ENCODE data around the gene TXNRD1. TPM values are rescaled to one million over a fixed set of nuclear protein-coding genes. Genes with fewer than 3 reads are reported as not detected.

The TXNRD1 gene
- polyA plus RNA-seq, 4 donors = 54.0 to 72.7 (median 59.0) TPM

DNA sequence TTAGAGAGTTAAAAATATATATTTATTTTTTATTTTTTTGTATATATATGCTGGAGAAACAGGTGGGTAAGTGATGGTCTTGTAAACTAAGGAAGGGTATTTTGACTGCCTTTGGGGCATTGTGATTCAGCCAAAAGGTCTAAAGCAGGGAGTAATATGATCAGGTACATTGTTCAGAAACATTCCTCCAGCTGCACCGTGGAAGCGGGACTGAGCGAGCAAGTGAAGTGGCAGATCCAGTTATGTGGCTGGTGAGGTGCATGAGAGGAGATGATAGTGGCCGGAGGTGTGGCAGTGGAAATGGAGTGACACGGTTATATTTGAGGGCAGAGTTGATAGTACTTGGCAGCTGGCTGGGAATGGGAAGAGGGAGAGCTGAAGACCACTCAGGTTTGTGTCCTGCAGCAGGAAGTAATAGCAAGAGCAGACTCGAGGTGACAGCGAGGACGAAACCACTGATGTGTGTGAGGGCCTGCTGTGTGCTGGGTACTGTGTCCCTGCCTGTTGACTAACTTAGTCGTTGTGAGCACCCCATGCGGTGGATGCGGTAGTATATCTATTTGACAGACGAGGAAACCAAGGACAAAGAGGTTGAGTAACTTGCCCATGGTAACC is 127.2 kb downstream of the TXNRD1 start:
- DNase-seq (ENCODE audit: low read depth in 4 of 4, low spot score in 3 of 4) = no peak

DNA sequence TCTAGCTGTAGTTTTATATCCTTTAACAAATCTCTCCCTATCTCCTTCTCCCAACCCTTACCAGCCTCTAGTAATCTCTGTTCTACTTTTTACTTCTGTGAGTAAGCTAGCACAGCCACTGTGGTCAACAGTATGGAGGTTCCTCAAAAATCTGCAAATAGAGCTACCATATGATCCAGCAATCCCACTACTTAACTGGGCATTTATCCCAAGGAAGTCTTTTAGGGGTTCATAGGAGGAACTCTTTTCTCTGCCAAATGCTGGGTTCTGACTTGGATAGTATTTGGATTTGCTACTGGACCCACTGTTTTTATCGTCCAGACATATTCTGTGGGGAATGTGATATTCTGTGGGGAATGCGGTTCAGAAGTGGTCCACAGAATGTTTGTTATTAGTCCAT is 129.1 kb downstream of the TXNRD1 start:
- DNase-seq (ENCODE audit: low read depth in 4 of 4, low spot score in 3 of 4) = no peak

DNA sequence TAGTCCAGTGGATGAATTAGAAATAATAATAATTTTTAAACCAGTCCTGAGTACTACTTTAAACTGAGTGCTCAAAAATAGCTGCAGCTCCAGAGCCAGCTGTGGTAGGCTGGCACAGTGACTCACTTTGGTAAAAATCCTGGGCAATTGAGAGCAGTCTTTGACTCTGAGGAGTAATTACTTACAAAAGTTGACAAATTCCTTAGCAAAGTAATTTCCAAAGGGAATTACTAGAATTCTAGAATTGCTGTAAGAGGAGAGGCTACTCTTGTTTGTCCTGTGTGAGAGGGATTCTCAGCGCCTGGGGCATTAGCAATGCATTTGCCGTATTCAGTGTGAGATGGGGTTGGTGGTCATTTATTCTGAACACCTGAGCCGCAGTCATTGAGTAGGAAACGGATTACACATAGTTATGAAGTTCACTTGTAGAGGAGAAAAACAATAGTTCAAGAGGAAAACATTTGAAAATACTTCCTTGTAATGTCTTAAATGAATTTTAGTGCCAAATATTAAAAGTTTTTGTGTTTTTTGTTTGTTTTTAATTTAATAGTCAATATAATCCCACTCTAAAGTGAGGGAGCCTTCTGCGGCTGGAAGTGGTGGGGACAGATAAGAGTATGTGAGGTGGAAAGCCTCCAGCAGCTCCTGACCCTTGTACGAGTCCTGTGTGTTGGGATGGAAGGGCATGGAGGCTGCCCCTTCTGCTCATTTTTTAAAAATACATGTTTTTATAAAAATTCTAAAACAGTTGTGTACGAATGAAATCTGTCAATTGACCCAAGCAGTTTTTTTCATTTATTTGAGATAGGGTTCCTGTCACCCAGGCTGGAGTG is 129.9 kb downstream of the TXNRD1 start:
- DNase-seq (ENCODE audit: low read depth in 4 of 4, low spot score in 3 of 4) = no peak

DNA sequence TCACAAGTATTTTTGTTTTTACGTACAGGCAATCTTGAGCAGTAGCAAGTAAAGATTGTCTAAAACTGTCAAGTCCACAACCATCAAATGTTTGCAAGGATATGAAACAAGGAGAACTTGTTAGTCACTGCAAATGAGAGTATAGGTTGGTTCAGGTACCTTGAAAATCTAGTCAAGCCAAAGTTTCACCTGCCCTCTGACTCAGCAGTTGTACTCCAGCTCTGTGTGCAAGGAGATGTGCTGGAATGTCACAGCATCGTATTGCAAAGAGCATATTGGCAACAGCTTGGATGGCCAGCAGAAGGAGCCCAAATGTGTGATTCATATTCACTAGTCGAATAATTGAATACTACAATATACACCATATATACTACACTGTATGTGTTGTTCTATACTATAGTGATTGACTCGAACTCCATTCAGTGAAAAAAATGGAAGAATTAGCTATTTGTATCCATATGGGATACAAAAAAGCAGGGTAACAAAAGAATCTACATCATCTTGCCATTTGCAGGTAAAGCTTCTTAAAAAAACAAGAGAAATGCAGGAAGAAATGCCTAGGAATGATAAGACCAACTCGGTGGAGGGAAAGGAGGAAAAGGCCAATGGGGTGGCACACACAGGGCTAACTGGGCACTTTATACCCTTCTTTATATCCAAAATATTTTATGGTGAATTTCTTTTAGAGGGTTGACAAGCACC is 131.9 kb downstream of the TXNRD1 start:
- DNase-seq (ENCODE audit: low read depth in 4 of 4, low spot score in 3 of 4) = no peak

DNA sequence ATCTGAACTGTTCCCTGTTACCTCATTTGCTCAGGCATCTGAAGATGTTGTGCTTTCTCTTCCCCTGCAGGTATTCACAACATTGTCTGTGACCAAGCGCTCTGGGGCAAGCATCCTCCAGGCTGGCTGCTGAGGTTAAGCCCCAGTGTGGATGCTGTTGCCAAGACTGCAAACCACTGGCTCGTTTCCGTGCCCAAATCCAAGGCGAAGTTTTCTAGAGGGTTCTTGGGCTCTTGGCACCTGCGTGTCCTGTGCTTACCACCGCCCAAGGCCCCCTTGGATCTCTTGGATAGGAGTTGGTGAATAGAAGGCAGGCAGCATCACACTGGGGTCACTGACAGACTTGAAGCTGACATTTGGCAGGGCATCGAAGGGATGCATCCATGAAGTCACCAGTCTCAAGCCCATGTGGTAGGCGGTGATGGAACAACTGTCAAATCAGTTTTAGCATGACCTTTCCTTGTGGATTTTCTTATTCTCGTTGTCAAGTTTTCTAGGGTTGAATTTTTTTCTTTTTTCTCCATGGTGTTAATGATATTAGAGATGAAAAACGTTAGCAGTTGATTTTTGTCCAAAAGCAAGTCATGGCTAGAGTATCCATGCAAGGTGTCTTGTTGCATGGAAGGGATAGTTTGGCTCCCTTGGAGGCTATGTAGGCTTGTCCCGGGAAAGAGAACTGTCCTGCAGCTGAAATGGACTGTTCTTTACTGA is 132.9 kb downstream of the TXNRD1 start:
- DNase-seq (ENCODE audit: low read depth in 4 of 4, low spot score in 3 of 4) = no peak

DNA sequence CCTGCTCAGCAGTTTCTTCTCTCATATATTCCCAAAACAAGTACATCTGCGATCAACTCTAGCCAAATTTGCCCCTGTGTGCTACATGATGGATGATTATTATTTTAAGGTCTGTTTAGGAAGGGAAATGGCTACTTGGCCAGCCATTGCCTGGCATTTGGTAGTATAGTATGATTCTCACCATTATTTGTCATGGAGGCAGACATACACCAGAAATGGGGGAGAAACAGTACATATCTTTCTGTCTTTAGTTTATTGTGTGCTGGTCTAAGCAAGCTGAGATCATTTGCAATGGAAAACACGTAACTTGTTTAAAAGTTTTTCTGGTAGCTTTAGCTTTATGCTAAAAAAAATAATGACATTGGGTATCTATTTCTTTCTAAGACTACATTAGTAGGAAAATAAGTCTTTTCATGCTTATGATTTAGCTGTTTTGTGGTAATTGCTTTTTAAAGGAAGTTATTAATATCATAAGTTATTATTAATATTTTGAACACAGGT is 133.5 kb downstream of the TXNRD1 start:
- no peak for DNase-seq (ENCODE audit: low read depth in 4 of 4, low spot score in 3 of 4)

DNA sequence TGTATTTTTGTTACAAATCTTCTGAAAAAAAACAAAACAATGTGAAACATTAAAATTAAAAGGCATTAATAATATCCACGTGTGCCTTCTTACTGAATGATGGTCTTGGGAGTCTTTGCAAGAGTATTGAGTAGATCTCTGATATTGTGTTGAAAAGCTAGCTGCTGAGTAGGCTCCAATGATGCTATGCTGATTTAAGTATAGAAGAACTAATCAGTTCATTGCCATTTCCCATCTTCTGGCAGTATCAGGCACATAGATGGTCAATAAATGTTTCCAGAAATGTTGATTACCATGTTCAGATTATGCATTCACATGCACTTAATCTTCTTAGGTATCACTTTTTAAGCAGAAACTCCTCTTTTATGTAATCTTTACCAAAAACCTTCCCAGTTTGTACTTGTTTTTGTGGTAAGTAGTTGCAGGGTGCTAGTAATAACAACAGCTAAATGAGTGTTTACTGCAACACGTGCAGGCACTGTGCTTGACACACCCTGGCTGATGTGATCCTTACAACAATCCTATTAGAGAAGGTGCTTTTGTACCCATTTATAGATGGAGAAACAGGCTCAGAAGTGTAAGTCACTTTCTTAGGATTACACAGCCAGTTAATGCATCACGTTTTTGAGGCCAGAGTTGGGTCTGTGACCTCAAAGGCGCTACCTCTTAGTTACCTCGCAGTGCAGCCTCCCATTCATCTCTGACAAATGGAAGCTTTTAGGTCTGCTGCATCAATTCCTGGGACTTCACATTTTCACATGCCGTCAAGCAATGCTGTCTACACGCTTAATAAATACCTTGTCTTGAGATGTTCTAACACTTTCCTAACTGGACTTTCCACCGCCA is 134.9 kb downstream of the TXNRD1 start:
- no peak for DNase-seq (ENCODE audit: low read depth in 4 of 4, low spot score in 3 of 4)

DNA sequence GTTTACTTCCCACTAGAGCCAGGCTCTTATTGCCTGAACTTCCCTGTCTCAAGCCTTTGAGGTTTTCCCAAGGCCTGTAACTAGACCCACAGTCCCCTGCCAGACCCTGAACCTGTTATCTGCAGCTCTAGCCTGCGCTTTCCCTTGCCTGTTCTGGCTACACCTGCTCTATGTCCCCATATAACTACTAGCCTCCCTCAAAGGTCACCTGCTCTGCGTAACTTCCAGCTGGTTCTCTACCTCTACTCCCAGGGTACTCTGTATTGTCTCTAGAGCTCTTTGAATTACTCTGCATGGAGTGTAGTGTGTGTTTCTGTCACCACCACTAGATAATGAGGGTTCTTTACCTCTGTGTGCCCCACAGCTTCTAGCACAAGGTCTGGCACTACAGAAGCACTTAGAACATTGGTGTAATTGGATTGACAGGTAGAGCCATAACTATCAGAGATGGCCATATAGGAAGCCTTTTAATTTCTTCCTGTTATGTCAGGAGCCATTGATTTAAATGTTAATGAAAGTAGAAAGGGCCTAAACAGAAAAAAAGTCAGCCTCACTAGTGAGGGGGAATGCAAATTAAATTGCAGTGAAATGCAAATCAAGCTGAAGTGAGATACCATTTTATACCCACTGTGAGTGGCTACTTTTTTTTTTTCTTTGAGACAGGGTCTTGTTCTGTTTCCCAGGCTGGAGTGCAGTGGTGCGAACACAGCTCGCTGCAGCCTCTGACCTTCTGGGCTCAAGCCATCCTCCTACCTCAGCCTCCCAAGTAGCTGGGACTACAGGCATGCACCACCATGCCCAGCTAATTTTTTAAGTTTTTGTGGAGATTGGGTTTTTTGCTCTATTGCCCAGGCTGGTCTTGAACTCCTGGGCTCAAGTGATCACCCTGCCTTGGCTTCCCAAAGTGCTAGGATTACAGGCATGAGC is 135.7 kb downstream of the TXNRD1 start:
- no peak for DNase-seq (ENCODE audit: low read depth in 4 of 4, low spot score in 3 of 4)

DNA sequence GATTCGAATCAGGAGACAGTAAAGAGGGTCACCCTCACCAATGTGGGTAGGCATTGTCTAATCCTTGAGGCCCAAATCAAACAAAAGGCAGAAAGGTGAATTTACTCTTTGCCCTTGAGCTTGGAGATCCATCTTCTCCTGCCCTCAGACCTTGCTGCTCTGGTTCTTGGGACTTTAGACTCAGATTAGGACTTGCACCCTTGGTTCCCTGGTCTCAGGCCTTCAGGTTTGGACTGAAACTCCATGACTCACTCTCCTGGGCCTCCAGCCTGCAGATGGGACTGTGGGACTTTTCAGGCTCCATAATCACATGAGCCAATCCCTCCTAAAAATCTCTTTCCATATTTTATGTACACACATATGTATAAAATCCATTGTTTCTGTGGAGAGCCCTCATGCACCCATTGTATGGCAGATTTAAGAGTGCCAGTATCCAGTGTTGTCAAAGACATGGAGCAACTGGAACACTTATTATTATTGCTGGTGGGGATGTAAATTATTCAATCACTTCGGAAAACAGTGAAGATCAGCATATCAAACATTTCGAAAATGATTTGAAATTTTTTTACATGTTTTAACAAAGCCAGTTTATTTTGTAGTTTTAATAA is 136.6 kb downstream of the TXNRD1 start:
- no peak for DNase-seq (ENCODE audit: low read depth in 4 of 4, low spot score in 3 of 4)

DNA sequence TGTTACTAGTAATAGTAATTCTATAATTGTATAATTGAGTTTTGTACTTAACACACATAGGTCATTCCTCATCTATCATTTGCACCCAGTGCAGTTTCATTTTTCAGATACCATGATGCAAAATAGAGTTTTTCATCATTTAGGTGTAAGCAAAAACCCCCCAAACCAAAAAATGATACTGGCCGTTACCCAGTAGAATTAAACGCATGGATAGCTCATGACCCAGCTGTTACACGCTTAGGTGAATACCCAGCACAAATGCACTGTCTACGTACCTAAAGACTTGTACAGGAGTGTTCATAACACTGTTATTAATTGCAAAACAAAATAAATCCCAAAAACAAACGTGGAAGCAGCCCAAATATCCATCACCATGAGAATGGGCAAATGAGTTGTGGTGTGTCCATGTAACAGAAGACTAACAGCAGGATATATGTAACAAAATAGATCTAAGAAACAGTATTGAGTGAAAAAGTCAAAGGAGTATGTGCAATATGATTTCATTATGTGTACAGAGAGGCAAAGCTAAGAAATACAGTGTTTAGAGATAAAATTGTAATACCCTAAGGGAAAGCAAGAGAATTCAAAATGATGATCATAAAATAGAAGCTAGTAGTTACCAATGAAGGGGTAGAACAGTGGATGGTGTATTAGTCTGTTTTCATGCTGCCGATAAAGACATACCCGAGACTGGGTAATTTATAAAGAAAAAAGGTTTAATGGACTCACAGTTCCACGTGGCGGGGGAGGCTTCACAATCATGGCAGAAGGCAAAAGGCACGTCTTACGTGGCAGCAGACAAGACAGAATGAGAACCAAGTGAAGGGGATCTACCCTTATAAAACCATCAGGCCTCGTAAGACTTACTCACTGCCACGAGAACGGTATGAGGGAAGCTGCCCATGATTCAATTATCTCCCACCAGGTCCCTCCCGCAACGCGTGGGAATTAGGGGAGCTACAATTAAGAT is 137.7 kb downstream of the TXNRD1 start:
- DNase-seq (ENCODE audit: low read depth in 4 of 4, low spot score in 3 of 4) = no peak

DNA sequence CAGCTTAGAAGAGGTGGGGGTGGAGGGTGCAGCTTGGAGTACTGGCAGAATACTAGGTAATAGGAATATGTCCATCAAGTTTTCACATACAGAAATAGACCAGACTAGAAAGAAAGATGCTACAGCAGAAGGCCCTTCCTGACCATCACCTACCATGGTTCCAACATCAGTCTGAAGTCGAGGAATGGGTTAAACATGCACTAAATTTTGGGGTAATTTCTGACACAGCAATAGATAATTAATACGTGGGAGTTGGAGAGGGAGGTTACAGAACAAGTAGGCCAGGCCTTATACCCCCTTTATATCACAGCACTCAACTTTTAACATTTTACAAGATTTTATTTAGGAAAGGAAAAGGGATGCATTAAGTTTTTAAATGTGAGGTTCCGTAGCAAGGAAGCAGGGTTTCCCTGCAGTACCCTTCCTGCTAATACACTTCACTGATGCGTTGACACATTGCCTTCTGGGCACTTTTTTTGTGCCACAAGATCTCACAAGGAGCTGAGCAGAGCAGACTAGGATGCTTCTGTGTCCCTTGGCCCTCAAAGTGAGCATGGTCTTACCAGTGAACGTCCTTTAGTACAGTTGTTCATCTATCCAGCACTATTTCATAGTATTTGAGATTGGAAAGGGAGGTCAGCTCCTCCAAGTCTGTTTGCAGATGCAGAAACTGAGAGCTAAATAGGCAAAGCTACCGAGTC is 138.7 kb downstream of the TXNRD1 start:
- no peak for DNase-seq (ENCODE audit: low read depth in 4 of 4, low spot score in 3 of 4)

DNA sequence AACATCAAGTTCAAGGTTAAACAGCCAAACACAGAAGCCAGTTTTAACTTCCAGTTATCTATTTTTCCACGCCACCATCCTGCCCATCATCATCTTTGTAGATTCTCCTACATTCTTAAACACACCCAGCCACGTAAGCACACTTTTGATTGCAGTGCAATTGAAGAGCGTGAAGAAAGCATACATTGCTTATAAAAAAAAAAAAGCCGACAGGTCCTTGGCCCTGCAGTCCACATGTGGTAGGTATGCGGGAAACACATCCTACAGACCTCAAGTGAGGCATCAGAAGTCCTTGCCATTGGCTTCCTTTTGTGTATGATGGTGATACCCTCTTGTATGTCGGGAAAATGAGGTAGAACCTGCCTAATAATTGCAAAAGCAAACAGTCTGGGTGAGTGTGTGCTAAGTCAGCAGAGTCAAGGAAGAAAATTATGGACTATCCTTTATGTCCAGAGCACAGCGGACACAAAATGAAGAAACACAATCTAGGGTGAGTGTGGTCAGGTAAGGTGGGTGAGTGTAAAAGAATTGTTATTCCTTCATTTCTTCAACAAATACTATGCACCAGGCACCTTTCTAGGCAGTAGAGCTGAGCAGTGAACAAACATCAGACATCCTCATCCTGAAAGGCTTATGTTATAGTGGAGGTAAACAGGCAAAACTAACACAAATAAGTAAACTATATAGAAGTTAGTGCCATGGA is 139.4 kb downstream of the TXNRD1 start:
- DNase-seq (ENCODE audit: low read depth in 4 of 4, low spot score in 3 of 4) = no peak

DNA sequence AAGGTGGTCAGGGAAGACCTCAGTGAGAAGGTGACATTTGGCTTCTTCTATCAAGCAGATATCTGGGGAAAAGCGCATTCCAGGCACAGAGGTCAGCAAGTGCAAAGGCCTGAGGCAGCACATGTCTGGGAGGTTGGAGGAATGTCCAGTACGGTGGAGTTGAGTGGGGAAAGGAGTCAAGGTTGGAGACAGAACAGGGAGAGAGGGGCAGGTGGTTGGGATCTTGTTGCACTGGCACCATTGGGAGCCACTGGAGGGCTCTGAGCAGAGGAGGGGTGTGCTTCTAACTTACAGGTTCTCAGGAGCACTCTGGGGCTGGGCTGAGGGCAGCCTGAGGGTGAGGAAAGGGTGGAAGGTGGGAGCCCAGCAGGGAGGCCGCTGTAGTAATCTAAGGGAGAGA is 140.1 kb downstream of the TXNRD1 start:
- DNase-seq (ENCODE audit: low read depth in 4 of 4, low spot score in 3 of 4) = no peak

DNA sequence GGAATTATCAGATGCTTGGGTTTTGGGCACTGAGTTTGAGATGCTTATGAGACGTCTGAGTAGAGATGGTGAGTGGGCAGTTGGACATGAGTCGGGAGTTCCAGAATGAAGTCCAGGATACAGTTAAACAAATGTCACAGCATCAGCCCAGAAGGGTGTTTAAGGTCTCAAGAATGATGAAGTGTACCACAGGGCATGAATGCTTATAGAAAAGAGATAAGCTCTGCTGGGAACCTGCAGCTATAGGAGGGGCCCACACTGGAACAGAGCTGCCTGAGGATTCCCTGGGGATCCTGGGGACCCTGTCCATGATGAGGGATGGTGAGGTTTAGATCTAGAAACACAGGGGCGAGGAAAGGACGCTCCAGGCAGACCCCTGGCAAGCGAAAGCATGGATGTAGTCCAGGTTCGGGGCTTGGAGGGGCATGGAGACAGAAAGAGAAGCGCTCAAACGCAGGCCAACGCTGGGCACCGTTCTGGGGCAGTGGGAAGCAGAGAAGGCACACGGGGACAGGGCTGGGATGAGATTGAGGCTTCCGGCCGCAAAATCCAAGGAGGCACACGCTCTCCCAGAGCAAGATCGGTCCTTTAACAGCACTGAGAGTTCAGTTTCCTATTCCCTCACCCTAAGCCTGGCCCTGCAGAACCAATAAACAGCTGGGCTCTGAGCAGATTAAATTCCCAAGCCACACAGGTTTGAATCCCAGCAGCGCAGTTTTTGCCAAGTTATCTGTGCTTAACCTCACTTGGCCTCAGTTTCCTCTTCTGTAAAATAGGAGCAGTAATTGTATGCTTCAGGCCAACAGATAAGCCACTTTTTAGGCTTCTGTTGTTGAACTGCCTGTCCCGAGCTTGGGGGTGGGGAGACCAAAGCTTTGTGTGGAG is 140.9 kb downstream of the TXNRD1 start:
- DNase-seq (ENCODE audit: low read depth in 4 of 4, low spot score in 3 of 4) = no peak

DNA sequence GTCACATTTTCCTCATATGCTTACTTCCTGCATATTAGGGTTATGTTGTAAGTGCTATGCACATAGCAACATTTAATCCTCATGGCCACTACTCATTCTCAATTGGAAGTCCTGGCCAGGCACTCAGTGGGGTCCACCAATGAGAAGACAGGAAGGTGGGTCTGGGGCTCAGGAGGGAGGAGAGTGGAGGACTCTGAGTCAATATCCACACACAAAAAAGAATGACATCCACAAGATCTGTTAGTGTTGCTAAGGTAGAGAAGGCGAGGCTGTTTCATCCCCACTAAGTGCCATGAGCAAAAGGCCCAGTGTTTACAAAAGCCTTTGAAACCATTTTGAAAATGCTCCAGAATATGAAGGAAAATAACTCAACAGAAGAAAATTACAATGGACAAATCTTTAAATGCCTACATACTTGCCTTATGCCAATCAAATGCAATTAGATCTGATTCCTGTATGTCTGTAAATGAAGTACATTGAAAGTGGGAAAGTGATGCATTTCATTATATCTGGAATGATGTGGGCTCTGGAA is 141.9 kb downstream of the TXNRD1 start:
- no peak for DNase-seq (ENCODE audit: low read depth in 4 of 4, low spot score in 3 of 4)
